ENCODE data around the gene NFIX.

The NFIX gene

GRCh38 chr19:12987190-12987589, 8.1 kb upstream of the NFIX start:
- in situ Hi-C loops (cut with HindIII; ENCODE audit: low sequenced_read_pairs): no loop called here

GRCh38 chr19:12987781-12988180, 7.5 kb upstream of the NFIX start:
- in situ Hi-C loops (cut with HindIII; ENCODE audit: low sequenced_read_pairs): no loop called here

GRCh38 chr19:12990431-12990830, 4.8 kb upstream of the NFIX start:
- in situ Hi-C loops (cut with HindIII; ENCODE audit: low sequenced_read_pairs): no loop called here

- in situ Hi-C loops (cut with HindIII; ENCODE audit: low sequenced_read_pairs): no loop called here
These were observed 4.4 kb upstream of the NFIX start for GRCh38 chr19:12990853-12991252.

GRCh38 chr19:12991296-12991695, 4.0 kb upstream of the NFIX start:
- in situ Hi-C loops (cut with HindIII; ENCODE audit: low sequenced_read_pairs): no loop called here

- in situ Hi-C loops (cut with HindIII; ENCODE audit: low sequenced_read_pairs): no loop called here
These were observed 2.5 kb upstream of the NFIX start for GRCh38 chr19:12992729-12993128.

GRCh38 chr19:12993562-12993961, 1.7 kb upstream of the NFIX start:
- in situ Hi-C loops (cut with HindIII; ENCODE audit: low sequenced_read_pairs): no loop called here

- in situ Hi-C loops (cut with HindIII; ENCODE audit: low sequenced_read_pairs): no loop called here
These were observed 526 bp downstream of the NFIX start for GRCh38 chr19:12995596-12996405.

- in situ Hi-C loops (cut with HindIII; ENCODE audit: low sequenced_read_pairs): no loop called here
These were observed 1.3 kb downstream of the NFIX start for GRCh38 chr19:12996406-12997094.

GRCh38 chr19:12997179-12997966, 2.1 kb downstream of the NFIX start:
- in situ Hi-C loops (cut with HindIII; ENCODE audit: low sequenced_read_pairs): no loop called here

GRCh38 chr19:12997967-12998940, 3.0 kb downstream of the NFIX start:
- in situ Hi-C loops (cut with HindIII; ENCODE audit: low sequenced_read_pairs): no loop called here

GRCh38 chr19:13001166-13001501, 5.9 kb downstream of the NFIX start:
- in situ Hi-C loops (cut with HindIII; ENCODE audit: low sequenced_read_pairs): no loop called here

- in situ Hi-C loops (cut with HindIII; ENCODE audit: low sequenced_read_pairs): no loop called here
These were observed 6.4 kb downstream of the NFIX start for GRCh38 chr19:13001502-13002165.

- in situ Hi-C loops (cut with HindIII; ENCODE audit: low sequenced_read_pairs): no loop called here
These were observed 7.1 kb downstream of the NFIX start for GRCh38 chr19:13002166-13002898.

GRCh38 chr19:13003081-13003480, 7.8 kb downstream of the NFIX start:
- in situ Hi-C loops (cut with HindIII; ENCODE audit: low sequenced_read_pairs): no loop called here

- in situ Hi-C loops (cut with HindIII; ENCODE audit: low sequenced_read_pairs): no loop called here
These were observed 9.0 kb downstream of the NFIX start for GRCh38 chr19:13004273-13004672.

GRCh38 chr19:13005253-13005652, 10.0 kb downstream of the NFIX start:
- in situ Hi-C loops (cut with HindIII; ENCODE audit: low sequenced_read_pairs): loop anchor here (5.0 kb wide), 1 partner anchor 57 kb away; no protein-coding TSS in a partner anchor

GRCh38 chr19:13005861-13006370, 10.6 kb downstream of the NFIX start:
- in situ Hi-C loops (cut with HindIII; ENCODE audit: low sequenced_read_pairs): loop anchor here (5.0 kb wide), 1 partner anchor 56 kb away; no protein-coding TSS in a partner anchor
